Gastrocnemius medialis (tissue), 4 donors: ENCODE data around the gene MAP2. TPM values are rescaled to one million over a fixed set of nuclear protein-coding genes. Genes with fewer than 3 reads are reported as not detected.
A peak's percentile ranks its signal among the peaks of the same experiment; 100 is the strongest.

Source experiments
- ATAC-seq, 2 donors: fragments of 150-250 bp; one replicate each; pipeline ENCODE4 v1.9.1; 2016
- DNase-seq, 2 donors: peaks; one replicate each; pipeline ENCODE4 v3.0.0-alpha.2; 2019
- H3K27ac ChIP-seq, 4 donors: fragments of 200-600 bp; sonication (generic); 1 replicate in 1 of 4; 2 replicates in 3 of 4; pipeline ENCODE4 v1.5.1; 2016 to 2018; ENCODE audit warnings: mild to moderate bottlenecking in 2 of 4, moderate library complexity in 1 of 4
- H3K27me3 ChIP-seq, 3 donors: fragments of 200-600 bp; sonication (generic) in 2 of 3; 1 replicate in 1 of 3; 2 replicates in 2 of 3; pipeline versions ENCODE4 v1.5.1 to v1.6.0; 2016 to 2019; ENCODE audit warnings: mild to moderate bottlenecking in 1 of 3, moderate library complexity in 1 of 3
- H3K36me3 ChIP-seq, 2 donors: fragments of 200-600 bp; sonication (generic) in 1 of 2; one replicate each; pipeline ENCODE4 v1.5.1; 2017 to 2018
- H3K4me1 ChIP-seq, 2 donors: fragments of 200-600 bp; sonication (generic) in 1 of 2; one replicate each; pipeline ENCODE4 v1.5.1; 2016 to 2017; ENCODE audit warnings: mild to moderate bottlenecking in 2 of 2
- H3K4me3 ChIP-seq, 4 donors: fragments of 200-600 bp; sonication (generic) in 3 of 4; 1 replicate in 1 of 4; 2 replicates in 3 of 4; pipeline ENCODE4 v1.5.1; 2016 to 2019; ENCODE audit warnings: mild to moderate bottlenecking in 2 of 4
- H3K9me3 ChIP-seq, 3 donors: fragments of 200-600 bp; sonication (generic) in 2 of 3; 1 replicate in 1 of 3; 2 replicates in 2 of 3; pipeline ENCODE4 v1.5.1; 2016 to 2019
- CTCF ChIP-seq, 5 experiments: fragments of 450-650 bp in 3 of 5; fragments of 200-600 bp in 2 of 5; sonication (generic) in 2 of 5; IDR thresholded peaks in 4 of 5; conservative IDR thresholded peaks in 1 of 5; 1 replicate in 4 of 5; 2 replicates in 1 of 5; pipeline ENCODE4 v1.5.1; 2016 to 2019; ENCODE audit warnings: antibody characterized with exemption in 5 of 5, mild to moderate bottlenecking in 3 of 5, moderate library complexity in 3 of 5
- POLR2A ChIP-seq, 2 donors: fragments of 450-650 bp; IDR thresholded peaks; one replicate each; pipeline ENCODE4 v1.6.1; 2017; ENCODE audit warnings: antibody characterized with exemption in 2 of 2, mild to moderate bottlenecking in 2 of 2, moderate library complexity in 2 of 2
- in situ Hi-C, 4 donors: fragments of 200-750 bp; cut with MboI; loops; one replicate each; pipeline versions ENCODE4 v1.15.0 to v1.8.0; 2017; ENCODE audit warnings: low sequenced_read_pairs in 4 of 4
- intact Hi-C: fragments of 100-400 bp; cut with DNase I; formaldehyde crosslinking; loops from one replicate; pipeline ENCODE4 v1.15.1; 2023; ENCODE audit warnings: low total_unique reads
- total RNA-seq, 4 donors: library from RNA; depleted of rRNA; stranded (reverse); fragments of >200 nt; gene quantifications; one replicate each; pipeline versions ENCODE4 v1.1.0 to v1.2.3, GENCODE V29; 2016

Gene MAP2
- total RNA-seq, 4 donors from 2014 or later = 1.8 to 2.7 (median 2.2) TPM

- Histone ChIP-seq H3K4me1 (no peaks in the 10 kb centered on the region), H3K4me3 (no peak overlapping the region), H3K36me3 (no peaks in the 10 kb centered on the region), H3K9me3 (no peaks in the 10 kb centered on the region), H3K27ac (no peak overlapping the region), H3K27me3 (peaks cover 7 to 19% (median 13%) of the 10 kb centered on the region in 3 donors)
- in situ Hi-C loops = no loop called here
- TF ChIP-seq POLR2A (IDR thresholded peaks at IDR 0.05) (no peak), CTCF (IDR thresholded peaks at IDR 0.05 in 4 of 5, conservative IDR thresholded peaks at IDR 0.05 in 1 of 5) (no peak)
- no peak for ATAC-seq
- DNase-seq = no peak
- intact Hi-C loops = no loop called here
Measured at GRCh38 chr2:209766613-209767012, 342.8 kb downstream of the MAP2 start.

GRCh38 chr2:209767316-209767715 is 343.5 kb downstream of the MAP2 start:
- in situ Hi-C loops = no loop called here
- ATAC-seq (no peak), DNase-seq (no peak)
- H3K9me3 ChIP-seq = no peaks in the 10 kb centered on the region
- no peaks in the 10 kb centered on the region for H3K36me3 ChIP-seq
- no peaks in the 10 kb centered on the region for H3K4me1 ChIP-seq
- intact Hi-C loops = no loop called here
- H3K4me3 ChIP-seq = no peak overlapping the region
- H3K27ac ChIP-seq = no peak overlapping the region
- peaks cover 9 to 23% (median 13%) of the 10 kb centered on the region in 3 donors for H3K27me3 ChIP-seq
- TF ChIP-seq POLR2A (IDR thresholded peaks at IDR 0.05) (no peak), CTCF (IDR thresholded peaks at IDR 0.05 in 4 of 5, conservative IDR thresholded peaks at IDR 0.05 in 1 of 5) (no peak)

- no peak overlapping the region for H3K27ac ChIP-seq
- ATAC-seq (no peak), DNase-seq (no peak)
- H3K9me3 ChIP-seq = no peaks in the 10 kb centered on the region
- intact Hi-C loops (no loop called here), in situ Hi-C loops (no loop called here)
- TF ChIP-seq POLR2A (IDR thresholded peaks at IDR 0.05) = no peak
- TF ChIP-seq CTCF (IDR thresholded peaks at IDR 0.05 in 4 of 5, conservative IDR thresholded peaks at IDR 0.05 in 1 of 5) = no peak
- no peak overlapping the region for H3K4me3 ChIP-seq
- H3K4me1 ChIP-seq = no peaks in the 10 kb centered on the region
- H3K36me3 ChIP-seq = no peaks in the 10 kb centered on the region
- peaks cover 18 to 34% (median 18%) of the 10 kb centered on the region in 3 donors for H3K27me3 ChIP-seq
Measured at GRCh38 chr2:209768557-209768956, 344.7 kb downstream of the MAP2 start.

- no peak for ATAC-seq
- no peaks in the 10 kb centered on the region for H3K36me3 ChIP-seq
- no peak within 1 kb of the TSS for H3K27ac ChIP-seq
- in situ Hi-C loops = no loop called here
- H3K4me1 ChIP-seq = no peaks in the 10 kb centered on the region
- H3K27me3 ChIP-seq = peaks cover 18 to 37% (median 18%) of the 10 kb centered on the region in 3 donors
- no peaks in the 10 kb centered on the region for H3K9me3 ChIP-seq
- peak within 1 kb of the TSS in 2 of 4 donors; percentile 1 to 21 for H3K4me3 ChIP-seq
- intact Hi-C loops = no loop called here
- TF ChIP-seq CTCF (IDR thresholded peaks at IDR 0.05 in 4 of 5, conservative IDR thresholded peaks at IDR 0.05 in 1 of 5) = no peak
- TF ChIP-seq POLR2A (IDR thresholded peaks at IDR 0.05) = no peak
- no peak for DNase-seq
Measured at GRCh38 chr2:209771474-209772289, 347.8 kb downstream of the MAP2 start, which contains the start of gene UNC80. UNC80 (plus strand) TSS chr2:209771832; CDS start chr2:209772073, 241 bp downstream.
